Testis (tissue), 3 donors: ENCODE results near the gene NDOR1. TPM values are rescaled to one million over a fixed set of nuclear protein-coding genes. Genes with fewer than 3 reads are reported as not detected.
"Not testable (repeated sequence)": the region's sequence is repeated elsewhere in the genome, so short reads cannot be mapped to it uniquely, and the experiment has no call there.

Experiments used
- DNase-seq: peaks from one replicate; pipeline ENCODE4 v3.0.0-alpha.2; 2019
- H3K27ac ChIP-seq, 2 donors: fragments of 200-600 bp; sonication (generic); one replicate each; pipeline ENCODE4 v1.5.1; 2019
- H3K27me3 ChIP-seq: fragments of 200-600 bp; sonication (generic); one replicate; pipeline ENCODE4 v1.5.1; 2019
- H3K36me3 ChIP-seq: fragments of 200-600 bp; sonication (generic); one replicate; pipeline ENCODE4 v1.5.1; 2017; ENCODE audit warnings: low read depth; ENCODE audit errors: missing control alignments
- H3K4me1 ChIP-seq: fragments of 200-600 bp; sonication (generic); one replicate; pipeline ENCODE4 v1.5.1; 2019
- H3K4me3 ChIP-seq, 2 donors: fragments of 200-600 bp; sonication (generic); one replicate each; pipeline ENCODE4 v1.5.1; 2017 to 2019
- H3K9me3 ChIP-seq: fragments of 200-600 bp; sonication (generic); one replicate; pipeline ENCODE4 v1.5.1; 2017
- CTCF ChIP-seq, 3 experiments: fragments of 450-650 bp in 2 of 3; fragments of 200-600 bp in 1 of 3; sonication (generic) in 1 of 3; IDR thresholded peaks; one replicate each; pipeline ENCODE4 v1.5.1; 2016 to 2019; ENCODE audit warnings: antibody characterized with exemption in 3 of 3, mild to moderate bottlenecking in 2 of 3, moderate library complexity in 1 of 3
- POLR2A ChIP-seq: fragments of 450-650 bp; IDR thresholded peaks from one replicate; pipeline ENCODE4 v1.6.1; 2017; ENCODE audit warnings: antibody characterized with exemption, mild to moderate bottlenecking, moderate library complexity
- WGBS, 2 donors: methylation state at CpG; one replicate each; pipeline ENCODE4 v1.1.5; 2018; 5-methylcytosine and 5-hydroxymethylcytosine counted together
- intact Hi-C: fragments of 100-400 bp; cut with DNase I; formaldehyde crosslinking; loops from one replicate; pipeline ENCODE4 v1.15.1; 2023; ENCODE audit warnings: low total_unique reads
- polyA plus RNA-seq: library from polyadenylated mRNA; stranded (reverse); fragments of 350-450 nt; fragmentation: Illumina TruSeq; extraction: RNeasy Lipid Tissue Mini Kit (QIAGEN cat#74804); gene quantifications from one replicate; pipeline ENCODE4 v1.2.3, GENCODE V29; 2014; ENCODE audit warnings: low read depth, low replicate concordance; ENCODE audit not compliant: insufficient read depth
- total RNA-seq, 2 donors: library from RNA; depleted of rRNA; stranded (reverse); fragments of >200 nt; gene quantifications; one replicate each; pipeline ENCODE4 v1.2.3, GENCODE V29; 2016

NDOR1 gene
- total and polyA plus RNA-seq, 3 donors from 2014 or later: 21.9 to 29.1 (median 27.5) TPM

- intact Hi-C loops: no loop called here
- WGBS, 2 donors: 84 to 87% methylated on average over 8 to 15 of the region's 15 CpGs
- no peak for DNase-seq
- no peaks in the 10 kb centered on the region for H3K27me3 ChIP-seq
- TF ChIP-seq CTCF (IDR thresholded peaks at IDR 0.05) (no peak), POLR2A (no peak)
- H3K4me1 ChIP-seq: peaks cover 29% of the 10 kb centered on the region
- no peaks in the 10 kb centered on the region for H3K9me3 ChIP-seq
- no peak overlapping the region for H3K27ac ChIP-seq
- no peaks in the 10 kb centered on the region for H3K36me3 ChIP-seq
- H3K4me3 ChIP-seq: no peak overlapping the region
Observed at GRCh38 chr9:137256856-137257255, 51.4 kb downstream of the NDOR1 start.

- H3K36me3 ChIP-seq, H3K4me3 ChIP-seq, H3K9me3 ChIP-seq, DNase-seq, intact Hi-C loops, H3K4me1 ChIP-seq, H3K27ac ChIP-seq, H3K27me3 ChIP-seq: not testable (repeated sequence)
- peak; percentile 10 to 34 (median 19) for TF ChIP-seq CTCF (IDR thresholded peaks at IDR 0.05)
- 35 to 54% methylated on average over 14 to 15 of the region's 15 CpGs for WGBS, 2 donors
Observed at GRCh38 chr9:137262173-137262908, 56.8 kb downstream of the NDOR1 start.

GRCh38 chr9:137262909-137263285, 57.4 kb downstream of the NDOR1 start:
- 85 to 89% methylated on average over 23 to 24 of the region's 24 CpGs for WGBS, 2 donors
- no peak overlapping the region for H3K4me3 ChIP-seq
- no peaks in the 10 kb centered on the region for H3K27me3 ChIP-seq
- H3K36me3 ChIP-seq: no peaks in the 10 kb centered on the region
- H3K9me3 ChIP-seq: no peaks in the 10 kb centered on the region
- H3K27ac ChIP-seq: no peak overlapping the region
- intact Hi-C loops: no loop called here
- no peak for DNase-seq
- no peak for TF ChIP-seq POLR2A
- H3K4me1 ChIP-seq: no peaks in the 10 kb centered on the region

- no peak for DNase-seq
- Histone ChIP-seq H3K27me3 (no peaks in the 10 kb centered on the region), H3K36me3 (no peaks in the 10 kb centered on the region), H3K9me3 (no peaks in the 10 kb centered on the region), H3K27ac (no peak overlapping the region), H3K4me1 (no peaks in the 10 kb centered on the region), H3K4me3 (no peak overlapping the region)
- WGBS, 2 donors: 74 to 85% methylated on average over 8 to 10 of the region's 10 CpGs
- TF ChIP-seq CTCF (IDR thresholded peaks at IDR 0.05): no peak
- no peak for TF ChIP-seq POLR2A
- intact Hi-C loops: no loop called here
Observed at GRCh38 chr9:137263506-137263905, 58.0 kb downstream of the NDOR1 start.

- H3K36me3 ChIP-seq: no peaks in the 10 kb centered on the region
- TF ChIP-seq POLR2A: no peak
- TF ChIP-seq CTCF (IDR thresholded peaks at IDR 0.05): no peak
- H3K27ac ChIP-seq: no peak overlapping the region
- H3K27me3 ChIP-seq: no peaks in the 10 kb centered on the region
- no peak overlapping the region for H3K4me3 ChIP-seq
- peaks cover 4% of the 10 kb centered on the region for H3K4me1 ChIP-seq
- 91 to 96% methylated on average over 9 to 22 of the region's 22 CpGs for WGBS, 2 donors
- no peaks in the 10 kb centered on the region for H3K9me3 ChIP-seq
- no peak for DNase-seq
- intact Hi-C loops: no loop called here
Observed at GRCh38 chr9:137264067-137264466, 58.6 kb downstream of the NDOR1 start.
